Gastrocnemius medialis (tissue), 4 donors: Measurements from ENCODE around the gene TEX36.

Experiments
- POLR2A ChIP-seq, 2 donors: fragments of 450-650 bp; IDR thresholded peaks; one replicate each; pipeline ENCODE4 v1.6.1; 2017; ENCODE audit warnings: antibody characterized with exemption in 2 of 2, mild to moderate bottlenecking in 2 of 2, moderate library complexity in 2 of 2
- TF ChIP-seq, protein P1 (sequence below), 5 experiments: fragments of 450-650 bp in 3 of 5; fragments of 200-600 bp in 2 of 5; sonication (generic) in 2 of 5; IDR thresholded peaks in 4 of 5; conservative IDR thresholded peaks in 1 of 5; 1 replicate in 4 of 5; 2 replicates in 1 of 5; pipeline ENCODE4 v1.5.1; 2016 to 2019; ENCODE audit warnings: antibody characterized with exemption in 5 of 5, mild to moderate bottlenecking in 3 of 5, moderate library complexity in 3 of 5

DNA sequence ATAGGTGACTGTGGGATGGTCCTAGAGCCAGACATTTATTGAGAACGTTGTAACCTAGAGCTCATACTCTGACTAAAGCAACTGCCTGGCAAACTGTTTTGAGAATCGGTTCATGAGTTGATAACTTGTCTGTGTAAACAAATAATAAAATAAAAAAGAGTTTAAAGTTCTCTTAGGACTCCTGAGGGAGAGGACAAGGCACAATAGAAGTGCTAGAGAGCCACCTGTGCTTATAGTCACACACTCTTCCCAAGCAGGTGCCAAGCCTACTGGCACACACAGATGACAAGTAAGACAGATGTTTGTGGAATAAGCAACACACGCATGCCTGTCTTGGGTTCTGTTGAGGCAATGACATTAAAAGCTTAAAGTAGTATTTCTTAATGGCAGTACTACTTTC, 44.5 kb upstream of the TEX36 start:
- TF ChIP-seq, protein P1, sequence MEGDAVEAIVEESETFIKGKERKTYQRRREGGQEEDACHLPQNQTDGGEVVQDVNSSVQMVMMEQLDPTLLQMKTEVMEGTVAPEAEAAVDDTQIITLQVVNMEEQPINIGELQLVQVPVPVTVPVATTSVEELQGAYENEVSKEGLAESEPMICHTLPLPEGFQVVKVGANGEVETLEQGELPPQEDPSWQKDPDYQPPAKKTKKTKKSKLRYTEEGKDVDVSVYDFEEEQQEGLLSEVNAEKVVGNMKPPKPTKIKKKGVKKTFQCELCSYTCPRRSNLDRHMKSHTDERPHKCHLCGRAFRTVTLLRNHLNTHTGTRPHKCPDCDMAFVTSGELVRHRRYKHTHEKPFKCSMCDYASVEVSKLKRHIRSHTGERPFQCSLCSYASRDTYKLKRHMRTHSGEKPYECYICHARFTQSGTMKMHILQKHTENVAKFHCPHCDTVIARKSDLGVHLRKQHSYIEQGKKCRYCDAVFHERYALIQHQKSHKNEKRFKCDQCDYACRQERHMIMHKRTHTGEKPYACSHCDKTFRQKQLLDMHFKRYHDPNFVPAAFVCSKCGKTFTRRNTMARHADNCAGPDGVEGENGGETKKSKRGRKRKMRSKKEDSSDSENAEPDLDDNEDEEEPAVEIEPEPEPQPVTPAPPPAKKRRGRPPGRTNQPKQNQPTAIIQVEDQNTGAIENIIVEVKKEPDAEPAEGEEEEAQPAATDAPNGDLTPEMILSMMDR (IDR thresholded peaks at IDR 0.05 in 4 of 5, conservative IDR thresholded peaks at IDR 0.05 in 1 of 5) = no peak
- TF ChIP-seq POLR2A (IDR thresholded peaks at IDR 0.05) = no peak
